Ovary (tissue), 9 donors: ENCODE data around the gene FOLR1. TPM values are rescaled to one million over a fixed set of nuclear protein-coding genes. Genes with fewer than 3 reads are reported as not detected.
"Not testable (repeated sequence)": the region's sequence is repeated elsewhere in the genome, so short reads cannot be mapped to it uniquely, and the experiment has no call there.

Source experiments
- DNase-seq, 5 donors: peaks; one replicate each; pipeline ENCODE4 v3.0.0-alpha.2; 2019 to 2020
- H3K27ac ChIP-seq, 2 donors: fragments of 200-600 bp; one replicate each; pipeline versions ENCODE4 v1.5.1 to v1.8.0; 2019 to 2022
- H3K27me3 ChIP-seq: fragments of 200-600 bp; one replicate; pipeline ENCODE4 v1.8.0; 2022
- H3K36me3 ChIP-seq: fragments of 200-600 bp; sonication (generic); one replicate; pipeline ENCODE4 v1.5.1; 2019
- H3K4me1 ChIP-seq: one replicate; pipeline ENCODE4 v1.8.1; 2013; ENCODE audit warnings: mild to moderate bottlenecking, moderate library complexity; ENCODE audit not compliant: insufficient read depth
- H3K4me3 ChIP-seq: fragments of 200-600 bp; sonication (generic); one replicate; pipeline ENCODE4 v1.5.1; 2017
- H3K9me3 ChIP-seq, 2 donors: fragments of 200-600 bp in 1 of 2; sonication (generic) in 1 of 2; one replicate each; pipeline versions ENCODE4 v1.5.1 to v1.8.1; 2013 to 2019; ENCODE audit warnings: mild to moderate bottlenecking in 1 of 2, moderate library complexity in 1 of 2
- EP300 ChIP-seq: sonication (generic); formaldehyde crosslinking; IDR thresholded peaks from one replicate; pipeline ENCODE4 v1.6.1; 2017; ENCODE audit warnings: antibody characterized with exemption
- POLR2A ChIP-seq: fragments of 450-650 bp; IDR thresholded peaks from one replicate; pipeline ENCODE4 v1.6.1; 2017; ENCODE audit warnings: antibody characterized with exemption, mild to moderate bottlenecking, moderate library complexity
- WGBS, 3 donors: extraction: QIAGEN DNeasy Blood & Tissue Kit in 1 of 3; methylation state at CpG; one replicate each; pipeline versions ENCODE4 v1.1.5 to v1.1.7; 2013 to 2017; 5-methylcytosine and 5-hydroxymethylcytosine counted together
- intact Hi-C, 4 donors: fragments of 100-400 bp; cut with DNase I; formaldehyde crosslinking; loops; one replicate each; pipeline versions ENCODE4 v1.11.0 to v1.15.1; 2022 to 2023
- polyA plus RNA-seq, 2 donors: library from polyadenylated mRNA; stranded (reverse); fragments of 200-250 nt in 1 of 2; fragments of 350-450 nt in 1 of 2; fragmentation: Illumina TruSeq in 1 of 2; extraction: RNeasy Lipid Tissue Mini Kit (QIAGEN cat#74804) in 1 of 2; gene quantifications; one replicate each; pipeline ENCODE4 v1.2.3, GENCODE V29; 2013 to 2014
- total RNA-seq, 7 donors: library from RNA; depleted of rRNA in 2 of 7; stranded (reverse); fragments of >200 nt in 2 of 7; fragmentation: NEBNext Ultra II Directional in 3 of 7; extraction: Animal tissue kit (Norgen Biotek cat#: 25700) in 3 of 7; gene quantifications; one replicate each; pipeline versions ENCODE4 v1.1.0 to v1.2.4, GENCODE V29; 2016 to 2023
- TF ChIP-seq, protein P1 (sequence below), 3 donors: fragments of 450-650 bp in 2 of 3; fragments of 200-600 bp in 1 of 3; IDR thresholded peaks; one replicate each; pipeline versions ENCODE4 v1.5.1 to v1.8.0; 2016 to 2022; ENCODE audit warnings: antibody characterized with exemption in 3 of 3, mild to moderate bottlenecking in 1 of 3
- donor health status: DM: no; HTN: no; CAD: no; lungs with moderate emphysema.
- donor health status: DM: no; HTN: no; CAD: no.
- donor health status: Bipolar disorder and iron deficiency.
- donor health status: DM: yes; HTN: yes; CAD: no.
- donor health status: DM: no; HTN: no; CAD: no.
- donor health status: DM: yes; HTN: yes; CAD: no.

FOLR1 gene
- total and polyA plus RNA-seq, 9 donors, result 0.31 to 108 (median 4.3) TPM; not detected in 1

DNA sequence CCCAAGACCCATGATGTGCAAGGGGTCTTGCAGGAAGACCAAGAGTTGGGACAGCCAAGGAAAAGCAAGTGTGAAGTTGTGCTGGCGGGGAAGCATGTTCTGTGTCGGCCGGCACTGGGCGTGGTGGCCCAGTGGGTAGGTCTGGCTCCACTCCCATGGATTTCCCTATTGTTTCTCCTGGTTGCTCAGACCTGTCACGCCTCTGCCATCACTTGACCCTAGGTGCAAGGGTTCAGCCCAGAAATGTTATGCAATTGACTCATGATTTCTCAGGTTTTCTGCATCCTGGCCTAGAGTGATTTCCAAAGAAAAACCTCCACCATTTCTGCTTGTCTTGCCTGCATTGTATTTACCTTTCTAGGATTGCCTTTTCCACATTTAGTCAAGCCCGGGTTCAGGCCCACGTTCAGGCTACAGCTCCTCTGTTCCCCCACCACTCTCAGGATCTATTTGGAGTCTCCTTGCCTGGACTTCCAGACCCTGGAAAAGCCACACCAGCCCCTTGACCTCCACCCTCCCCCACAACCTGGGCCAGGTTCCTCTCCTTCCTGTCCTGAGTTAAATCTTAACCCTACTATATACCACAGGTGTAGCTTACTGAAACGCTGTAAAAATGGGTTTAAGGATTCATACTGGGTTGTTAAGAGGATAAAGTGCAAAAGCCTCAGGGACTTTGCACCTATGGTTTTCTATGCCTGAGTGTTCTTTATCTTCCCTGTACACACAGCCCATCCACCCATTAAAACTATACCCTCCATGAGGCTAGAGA, 17.5 kb upstream of the FOLR1 start:
- Histone ChIP-seq H3K4me3 (no peak overlapping the region), H3K27me3 (no peaks in the 10 kb centered on the region), H3K36me3 (no peaks in the 10 kb centered on the region), H3K4me1 (no peaks in the 10 kb centered on the region), H3K27ac (no peak overlapping the region), H3K9me3 (no peaks in the 10 kb centered on the region)
- DNase-seq, result no peak
- TF ChIP-seq EP300 (no peak), POLR2A (no peak)
- TF ChIP-seq, protein P1, sequence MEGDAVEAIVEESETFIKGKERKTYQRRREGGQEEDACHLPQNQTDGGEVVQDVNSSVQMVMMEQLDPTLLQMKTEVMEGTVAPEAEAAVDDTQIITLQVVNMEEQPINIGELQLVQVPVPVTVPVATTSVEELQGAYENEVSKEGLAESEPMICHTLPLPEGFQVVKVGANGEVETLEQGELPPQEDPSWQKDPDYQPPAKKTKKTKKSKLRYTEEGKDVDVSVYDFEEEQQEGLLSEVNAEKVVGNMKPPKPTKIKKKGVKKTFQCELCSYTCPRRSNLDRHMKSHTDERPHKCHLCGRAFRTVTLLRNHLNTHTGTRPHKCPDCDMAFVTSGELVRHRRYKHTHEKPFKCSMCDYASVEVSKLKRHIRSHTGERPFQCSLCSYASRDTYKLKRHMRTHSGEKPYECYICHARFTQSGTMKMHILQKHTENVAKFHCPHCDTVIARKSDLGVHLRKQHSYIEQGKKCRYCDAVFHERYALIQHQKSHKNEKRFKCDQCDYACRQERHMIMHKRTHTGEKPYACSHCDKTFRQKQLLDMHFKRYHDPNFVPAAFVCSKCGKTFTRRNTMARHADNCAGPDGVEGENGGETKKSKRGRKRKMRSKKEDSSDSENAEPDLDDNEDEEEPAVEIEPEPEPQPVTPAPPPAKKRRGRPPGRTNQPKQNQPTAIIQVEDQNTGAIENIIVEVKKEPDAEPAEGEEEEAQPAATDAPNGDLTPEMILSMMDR (IDR thresholded peaks at IDR 0.05), result no peak
- intact Hi-C loops, result no loop called here
- WGBS, 3 donors, result 57 to 89% (median 86%) methylated on average over 8 of the region's 8 CpGs

DNA sequence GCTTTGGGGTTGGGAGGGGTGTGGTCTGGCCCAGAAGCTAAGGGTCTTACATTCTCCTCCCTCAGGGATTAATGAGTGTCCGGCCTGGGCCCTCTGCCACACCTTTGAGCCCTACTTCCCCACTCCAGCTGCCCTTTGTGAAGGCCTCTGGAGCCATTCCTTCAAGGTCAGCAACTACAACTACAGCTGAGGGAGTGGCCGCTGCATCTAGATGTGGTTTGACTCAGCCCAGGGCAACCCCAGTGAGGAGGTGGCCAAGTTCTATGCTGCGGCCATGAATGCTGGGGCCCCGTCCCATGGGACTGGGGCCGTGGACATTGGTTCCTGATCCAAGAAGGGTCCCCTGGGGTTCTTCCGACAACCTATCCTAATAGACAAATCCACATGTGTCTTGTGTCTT, 14.3 kb upstream of the FOLR1 start:
- Histone ChIP-seq H3K27me3 (no peaks in the 10 kb centered on the region), H3K4me3 (no peak overlapping the region), H3K4me1 (no peaks in the 10 kb centered on the region), H3K9me3 (no peaks in the 10 kb centered on the region), H3K36me3 (no peaks in the 10 kb centered on the region), H3K27ac (no peak overlapping the region)
- WGBS, 3 donors, result 79 to 83% (median 82%) methylated on average over 6 of the region's 6 CpGs
- intact Hi-C loops, result no loop called here
- DNase-seq, result no peak
- TF ChIP-seq POLR2A, result no peak
- no peak for TF ChIP-seq EP300
- TF ChIP-seq, protein P1 (IDR thresholded peaks at IDR 0.05), result no peak

DNA sequence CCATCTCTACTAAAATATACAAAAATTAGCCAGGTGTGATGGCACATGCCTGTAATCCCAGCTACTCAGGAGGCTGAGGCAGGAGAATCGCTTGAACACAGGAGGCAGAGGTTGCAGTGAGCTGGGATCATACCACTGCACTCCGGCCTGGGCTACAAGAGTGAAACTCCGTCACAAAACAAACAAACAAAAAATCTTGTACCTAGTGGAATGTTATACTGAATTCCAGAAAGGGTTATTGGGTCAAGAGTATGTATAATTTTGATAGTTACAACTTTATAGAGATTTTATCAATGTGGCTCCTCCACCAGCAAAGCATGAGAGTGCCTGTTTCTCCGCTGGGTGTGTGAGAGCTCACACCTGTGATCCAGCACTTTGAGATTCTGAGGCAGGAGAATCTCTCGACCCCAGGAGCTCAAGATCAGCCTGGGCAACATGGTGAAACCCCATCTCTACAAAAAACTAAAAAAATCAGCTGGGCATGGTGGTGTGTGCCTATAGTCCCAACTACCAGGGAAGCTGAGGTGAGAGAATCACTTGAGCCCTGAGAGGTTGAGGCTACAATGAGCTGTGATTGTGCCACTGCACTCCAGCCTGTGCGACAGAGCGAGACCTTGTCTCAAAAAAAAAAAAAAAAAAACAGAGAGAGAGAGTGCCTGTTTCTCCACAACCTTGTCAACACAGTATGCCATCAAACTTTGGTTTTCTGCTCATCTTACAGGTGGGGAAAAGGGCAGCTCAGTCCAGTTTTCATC, 12.7 kb upstream of the FOLR1 start:
- WGBS, 3 donors, result 74 to 81% (median 80%) methylated on average over 7 of the region's 7 CpGs
- no peak for DNase-seq
- Histone ChIP-seq H3K27me3 (no peaks in the 10 kb centered on the region), H3K27ac (no peak overlapping the region), H3K9me3 (no peaks in the 10 kb centered on the region), H3K4me1 (no peaks in the 10 kb centered on the region), H3K36me3 (no peaks in the 10 kb centered on the region), H3K4me3 (no peak overlapping the region)
- intact Hi-C loops, result no loop called here
- TF ChIP-seq, protein P1 (IDR thresholded peaks at IDR 0.05), result no peak
- TF ChIP-seq EP300 (no peak), POLR2A (no peak)

DNA sequence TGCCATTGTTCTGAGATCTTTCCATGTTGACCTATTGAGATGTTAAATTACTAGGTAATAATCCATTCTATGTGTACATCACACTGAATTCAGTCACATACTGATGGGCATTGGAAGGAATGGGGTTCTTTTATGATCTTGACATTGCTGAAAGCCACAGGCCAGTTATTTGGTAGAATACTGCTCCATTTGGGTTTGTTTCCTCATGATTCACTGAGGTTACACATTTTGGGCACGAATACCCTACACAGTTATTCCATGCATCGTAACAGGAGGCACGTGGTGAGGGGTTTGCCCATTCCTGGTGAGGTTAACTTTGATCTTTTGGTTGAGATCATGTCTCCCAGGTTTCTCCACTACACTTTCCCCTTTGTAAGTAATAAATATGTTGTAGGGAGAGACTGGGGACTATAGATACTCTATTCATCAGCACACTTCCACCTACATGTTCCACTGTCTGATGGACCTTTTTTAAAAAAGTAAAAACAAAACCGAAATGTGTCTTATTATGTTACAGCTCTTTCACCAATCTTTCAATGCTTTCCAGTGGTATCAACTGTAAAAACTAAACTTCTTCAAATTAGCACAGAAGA, 12.0 kb upstream of the FOLR1 start:
- Histone ChIP-seq H3K27ac (no peak overlapping the region), H3K4me1 (no peaks in the 10 kb centered on the region), H3K9me3 (no peaks in the 10 kb centered on the region), H3K36me3 (no peaks in the 10 kb centered on the region), H3K27me3 (no peaks in the 10 kb centered on the region), H3K4me3 (no peak overlapping the region)
- intact Hi-C loops, result no loop called here
- whole genome bisulfite sequencing, 3 donors, result 74 to 81% (median 77%) methylated on average over 4 of the region's 4 CpGs
- TF ChIP-seq, protein P1 (IDR thresholded peaks at IDR 0.05), result no peak
- no peak for DNase-seq

DNA sequence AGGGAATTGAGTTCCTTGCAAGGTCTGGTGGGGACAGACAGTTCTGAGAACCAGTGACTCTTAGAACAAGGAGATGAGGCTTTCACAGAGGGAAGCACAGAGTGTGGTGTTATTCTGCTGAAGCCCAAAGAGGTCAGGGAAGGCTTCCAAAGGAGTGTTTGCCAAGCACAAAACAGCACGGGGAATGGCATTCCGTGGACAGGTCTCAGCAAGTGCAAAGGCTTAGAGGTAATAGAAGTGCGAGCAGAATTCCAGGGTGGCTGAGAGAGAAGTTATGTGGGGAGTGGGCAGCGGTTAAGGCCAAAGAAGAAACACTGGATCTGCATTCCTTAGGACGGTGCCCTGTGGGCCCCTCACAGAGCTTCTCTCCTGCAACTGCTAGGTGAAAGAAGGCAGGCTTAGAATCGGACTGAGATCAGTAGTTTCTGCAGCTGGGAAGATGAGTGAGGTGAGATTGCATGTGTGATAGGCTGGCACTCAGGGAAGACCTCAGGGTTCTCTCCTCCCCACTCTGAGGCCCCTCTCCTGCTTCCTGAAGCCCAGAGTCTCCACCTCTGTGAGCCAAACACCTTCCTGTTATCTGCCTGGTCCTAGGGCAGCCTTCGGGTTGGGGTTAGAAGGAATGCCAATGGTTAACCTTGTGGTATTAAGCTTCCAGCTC, 10.9 kb upstream of the FOLR1 start:
- H3K4me1 ChIP-seq, H3K36me3 ChIP-seq, H3K9me3 ChIP-seq, intact Hi-C loops, H3K4me3 ChIP-seq, DNase-seq, H3K27ac ChIP-seq, H3K27me3 ChIP-seq: not testable (repeated sequence)
- WGBS, 3 donors, result 40 to 50% (median 46%) methylated on average over 7 of the region's 7 CpGs

DNA sequence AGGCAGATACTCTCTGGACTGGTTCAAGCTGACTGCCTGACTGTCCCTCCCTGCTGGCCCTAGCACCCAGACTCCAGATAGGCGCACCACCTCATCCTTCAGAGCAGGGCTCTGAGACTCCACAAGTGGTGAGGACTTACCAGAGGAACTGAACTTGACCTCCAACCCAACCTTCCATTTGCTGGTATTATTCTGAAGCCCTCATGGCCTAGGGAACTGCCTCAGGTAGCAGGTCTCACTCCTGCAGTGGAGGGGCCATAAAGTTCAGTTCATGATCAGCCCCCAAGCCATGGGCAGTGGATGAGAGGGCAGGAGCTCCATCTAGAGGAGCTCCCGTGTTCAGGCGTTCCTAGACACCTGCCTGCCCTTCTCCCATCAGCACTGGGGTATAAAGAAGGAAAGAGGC, 10.4 kb upstream of the FOLR1 start:
- intact Hi-C loops, result not testable (repeated sequence)
- WGBS, 3 donors, result 72 to 75% (median 74%) methylated on average over 3 of the region's 3 CpGs

More for the DNA sequence above, 10.4 kb upstream of the FOLR1 start:
- H3K4me1 ChIP-seq, DNase-seq, H3K4me3 ChIP-seq, H3K36me3 ChIP-seq, H3K9me3 ChIP-seq, H3K27me3 ChIP-seq, H3K27ac ChIP-seq: not testable (repeated sequence)
